K562 (cell line): ENCODE results near the gene PDHX. TPM values are rescaled to one million over a fixed set of nuclear protein-coding genes. Genes with fewer than 3 reads are reported as not detected.

Experiments
- ADNP ChIP-seq: fragments of 200-800 bp; sonication (Bioruptor generic); IDR thresholded peaks from 2 replicates; pipeline ENCODE4 v1.6.1; 2016; ENCODE audit warnings: missing genetic modification characterization, missing compliant biosample characterization
- ARID1B ChIP-seq: fragments of 450-650 bp; IDR thresholded peaks from 2 replicates; pipeline ENCODE4 v1.6.1; 2016; ENCODE audit warnings: antibody characterized with exemption, mild to moderate bottlenecking, inconsistent platforms
- CEBPG ChIP-seq, 3 experiments: fragments of 200-800 bp in 1 of 3; sonication (Bioruptor generic) in 1 of 3; sonication (generic) in 1 of 3; formaldehyde crosslinking in 1 of 3; IDR thresholded peaks in 2 of 3; conservative IDR thresholded peaks in 1 of 3; 2 replicates each; pipeline versions ENCODE4 v1.6.1 to v1.8.0; 2016 to 2022; ENCODE audit warnings: missing compliant biosample characterization in 2 of 3, missing genetic modification characterization in 2 of 3, mild to moderate bottlenecking in 1 of 3, missing genetic modification reagents in 1 of 3
- KLF13 ChIP-seq: fragments of 450-650 bp; IDR thresholded peaks from 2 replicates; pipeline ENCODE4 v1.6.1; 2016; ENCODE audit warnings: missing genetic modification characterization, low read depth, mild to moderate bottlenecking, missing compliant biosample characterization, moderate library complexity, borderline replicate concordance
- MAZ ChIP-seq, 2 experiments: fragments of 450-650 bp in 1 of 2; sonication (generic) in 1 of 2; formaldehyde crosslinking; IDR thresholded peaks in 1 of 2; conservative IDR thresholded peaks in 1 of 2; 2 replicates each; pipeline versions ENCODE4 v1.4.0 to v1.5.0; 2020; ENCODE audit warnings: mild to moderate bottlenecking in 1 of 2, missing genetic modification reagents in 1 of 2
- MCM2 ChIP-seq: fragments of 450-650 bp; IDR thresholded peaks from 2 replicates; pipeline ENCODE4 v1.6.1; 2017; ENCODE audit warnings: low read depth, mild to moderate bottlenecking
- NCOA1 ChIP-seq: fragments of 450-650 bp; IDR thresholded peaks from 2 replicates; pipeline ENCODE4 v1.6.1; 2016; ENCODE audit warnings: low read depth
- REST ChIP-seq, 2 experiments: fragments of 450-650 bp; formaldehyde crosslinking in 1 of 2; IDR thresholded peaks; 2 replicates each; pipeline versions ENCODE4 v1.4.0 to v1.6.1; 2014 to 2020; ENCODE audit warnings: mild to moderate bottlenecking in 2 of 2, borderline replicate concordance in 1 of 2, low read depth in 1 of 2
- SIX5 ChIP-seq, 2 experiments: IDR thresholded peaks; 2 replicates each; pipeline ENCODE4 v1.6.1; 2011; ENCODE audit warnings: low read length in 2 of 2, borderline replicate concordance in 1 of 2, low read depth in 1 of 2, mild to moderate bottlenecking in 1 of 2, moderate library complexity in 1 of 2; ENCODE audit not compliant: insufficient read depth in 1 of 2
- SNAPC5 ChIP-seq: fragments of 250-450 bp; sonication (Bioruptor Pico); IDR thresholded peaks from 2 replicates; pipeline ENCODE4 v1.8.0; 2021; ENCODE audit warnings: moderate library complexity, mild to moderate bottlenecking, inconsistent platforms
- SOX6 ChIP-seq: fragments of 450-650 bp; IDR thresholded peaks from 2 replicates; pipeline ENCODE4 v1.6.1; 2014; ENCODE audit warnings: mild to moderate bottlenecking
- TEAD2 ChIP-seq: fragments of 450-650 bp; IDR thresholded peaks from 2 replicates; pipeline ENCODE4 v1.6.1; 2016; ENCODE audit warnings: missing genetic modification characterization, control low read depth, missing compliant biosample characterization
- ZBTB17 ChIP-seq: fragments of 450-650 bp; formaldehyde crosslinking; IDR thresholded peaks from 2 replicates; pipeline ENCODE4 v1.4.0; 2020; ENCODE audit warnings: mild to moderate bottlenecking
- ZFP30 ChIP-seq: fragments of 250-450 bp; sonication (Bioruptor Pico); IDR thresholded peaks from 2 replicates; pipeline ENCODE4 v1.8.0; 2022; ENCODE audit warnings: moderate library complexity, mild to moderate bottlenecking, inconsistent platforms, borderline replicate concordance
- ZNF146 ChIP-seq: IDR thresholded peaks from one replicate; pipeline ENCODE4 v1.6.1; 2018; ENCODE audit warnings: missing compliant biosample characterization; ENCODE audit not compliant: unreplicated experiment
- ZNF212 ChIP-seq: fragments of 450-650 bp; formaldehyde crosslinking; IDR thresholded peaks from 2 replicates; pipeline ENCODE4 v1.4.0; 2020; ENCODE audit warnings: mild to moderate bottlenecking
- ZNF263 ChIP-seq: sonication (generic); formaldehyde crosslinking; IDR thresholded peaks from 2 replicates; pipeline ENCODE4 v1.8.0; 2022; ENCODE audit warnings: mild to moderate bottlenecking, missing genetic modification reagents, borderline replicate concordance
- ZNF444 ChIP-seq: fragments of 250-450 bp; sonication (Bioruptor Pico); IDR thresholded peaks from 2 replicates; pipeline ENCODE4 v1.4.0; 2020; ENCODE audit warnings: mild to moderate bottlenecking, moderate library complexity
- ZNF668 ChIP-seq: fragments of 250-450 bp; sonication (Bioruptor Pico); IDR thresholded peaks from 2 replicates; pipeline ENCODE4 v1.8.0; 2022; ENCODE audit warnings: mild to moderate bottlenecking, inconsistent platforms
- ZNF695 ChIP-seq: fragments of 450-650 bp; formaldehyde crosslinking; IDR thresholded peaks from 2 replicates; pipeline ENCODE4 v1.4.0; 2020; ENCODE audit warnings: mild to moderate bottlenecking, moderate library complexity
- polyA plus RNA-seq, 8 experiments: library from polyadenylated mRNA; depleted of rRNA in 4 of 8; stranded (reverse) in 5 of 8; unstranded in 3 of 8; fragments of >200 nt; fragmentation: Nextera tagmentation in 2 of 8; fragmentation: Illumina TruSeq in 1 of 8; extraction: Ambion mirVana in 2 of 8; extraction: Trizol in 1 of 8; gene quantifications; 2 replicates each; pipeline versions ENCODE4 v1.2.1 to v1.2.3, GENCODE V29; 2011 to 2014; ENCODE audit warnings: inconsistent platforms in 1 of 8, missing spikeins in 1 of 8
- total RNA-seq, 7 experiments: library from RNA; depleted of rRNA in 6 of 7; stranded (reverse); fragments of >200 nt in 6 of 7; fragmentation: Illumina TruSeq in 2 of 7; extraction: Trizol in 2 of 7; gene quantifications; 2 replicates each; pipeline versions ENCODE4 v1.2.1 to v1.2.3, GENCODE V29; 2011 to 2021; ENCODE audit warnings: low replicate concordance in 1 of 7

The PDHX gene
- total and polyA plus RNA-seq, 9 of the 15 experiments (the other 6 are each of a cell fraction or from before 2014, with no cell fraction given): 20.8 to 43.5 (median 31.2) TPM

- no peak for TF ChIP-seq ZNF146 (CRISPR knock-in tag)
- TF ChIP-seq ADNP: no peak
- no peak for TF ChIP-seq ZBTB17 (CRISPR knock-in tag)
- no peak for TF ChIP-seq SIX5 (IDR thresholded peaks at IDR 0.05; ENCODE audit: borderline replicate concordance in 1 of 2, insufficient read depth in 1 of 2, low read depth in 1 of 2, low read length in 2 of 2)
- TF ChIP-seq ZNF212: no peak
- TF ChIP-seq ZNF263 (CRISPR knock-in tag): no peak
- TF ChIP-seq ZFP30: no peak
- no peak for TF ChIP-seq MCM2
- no peak for TF ChIP-seq ZNF668
- no peak for TF ChIP-seq TEAD2 (tag)
- no peak for TF ChIP-seq SNAPC5 (CRISPR knock-in tag)
- peak; percentile 27; the same call in 1 of the 2 replicates for TF ChIP-seq SOX6
- TF ChIP-seq REST (IDR thresholded peaks at IDR 0.05; ENCODE audit: borderline replicate concordance): no peak
- peak; percentile 68; the same call in 1 of the 2 replicates for TF ChIP-seq REST (CRISPR knock-in tag; IDR thresholded peaks at IDR 0.05; ENCODE audit: low read depth)
- no peak for TF ChIP-seq ARID1B
- no peak for TF ChIP-seq KLF13 (tag)
- TF ChIP-seq CEBPG (CRISPR knock-in tag; IDR thresholded peaks at IDR 0.05): no peak
- no peak for TF ChIP-seq CEBPG (tag; conservative IDR thresholded peaks at IDR 0.05 in 1 of 2, IDR thresholded peaks at IDR 0.05 in 1 of 2)
- TF ChIP-seq ZNF444 (CRISPR knock-in tag): no peak
- peak; percentile 47; the same call in 1 of the 2 replicates for TF ChIP-seq ZNF695 (CRISPR knock-in tag)
- TF ChIP-seq MAZ (CRISPR knock-in tag; conservative IDR thresholded peaks at IDR 0.05 in 1 of 2, IDR thresholded peaks at IDR 0.05 in 1 of 2): peak; percentile 90 to 97
- TF ChIP-seq NCOA1: peak; percentile 27; the same call in 1 of the 2 replicates
Observed at GRCh38 chr11:34916015-34916842, at the start of gene PDHX, which contains the start of gene APIP (continued).
